Keratinocyte (primary cell): ENCODE data around the gene FADS3. TPM values are rescaled to one million over a fixed set of nuclear protein-coding genes. Genes with fewer than 3 reads are reported as not detected.

Source experiments
- DNase-seq: peaks from one replicate; pipeline ENCODE4 v3.0.0-alpha.2; 2011; ENCODE audit warnings: low read depth, missing footprints, low spot score
- FAIRE-seq: peaks from 2 replicates; lab custom pipeline; 2011; peaks lifted over from hg19 to GRCh38; lab: Jason Lieb, UNC
- H2AFZ ChIP-seq: 2 replicates; pipeline ENCODE4 v1.6.0; 2012; ENCODE audit warnings: low read length, control low read depth, inconsistent platforms; ENCODE audit not compliant: control insufficient read depth
- H3K27ac ChIP-seq: 2 replicates; pipeline ENCODE4 v1.5.1; 2011; ENCODE audit warnings: low read length; ENCODE audit not compliant: control insufficient read depth, insufficient read depth
- H3K27me3 ChIP-seq: 3 replicates; pipeline ENCODE4 v1.6.0; 2011; ENCODE audit warnings: low read length; ENCODE audit not compliant: control insufficient read depth, insufficient read depth; ENCODE audit errors: extremely low read depth
- H3K36me3 ChIP-seq, 2 experiments: 2 replicates in 1 of 2; 3 replicates in 1 of 2; pipeline ENCODE4 v1.5.1; 2011; ENCODE audit warnings: low read length in 2 of 2, mild to moderate bottlenecking in 1 of 2; ENCODE audit not compliant: control insufficient read depth in 2 of 2, insufficient read depth in 2 of 2; ENCODE audit errors: extremely low read depth in 1 of 2
- H3K4me1 ChIP-seq: 3 replicates; pipeline ENCODE4 v1.5.1; 2011; ENCODE audit warnings: low read length; ENCODE audit not compliant: control insufficient read depth, insufficient read depth; ENCODE audit errors: extremely low read depth
- H3K4me2 ChIP-seq: 3 replicates; pipeline ENCODE4 v1.6.0; 2011; ENCODE audit warnings: low read depth, low read length; ENCODE audit not compliant: control insufficient read depth, insufficient read depth; ENCODE audit errors: extremely low read depth
- H3K4me3 ChIP-seq, 3 experiments: fragments of 200-600 bp in 1 of 3; sonication (generic) in 1 of 3; 2 replicates in 2 of 3; 3 replicates in 1 of 3; pipeline ENCODE4 v1.5.1; 2011 to 2016; ENCODE audit warnings: low read length in 3 of 3, mild to moderate bottlenecking in 3 of 3, control low read depth in 2 of 3, inconsistent platforms in 1 of 3, low read depth in 1 of 3, mixed read lengths in 1 of 3, mixed run types in 1 of 3, moderate library complexity in 1 of 3; ENCODE audit not compliant: control insufficient read depth in 2 of 3, insufficient read depth in 2 of 3; ENCODE audit errors: extremely low read depth in 1 of 3
- H3K79me2 ChIP-seq: 2 replicates; pipeline ENCODE4 v1.6.0; 2012; ENCODE audit warnings: low read length; ENCODE audit not compliant: control insufficient read depth, insufficient read depth
- H3K9ac ChIP-seq: 3 replicates; pipeline ENCODE4 v1.6.0; 2011; ENCODE audit warnings: low read length; ENCODE audit not compliant: control insufficient read depth, insufficient read depth; ENCODE audit errors: extremely low read depth
- H3K9me1 ChIP-seq: 3 replicates; pipeline ENCODE4 v1.6.0; 2011; ENCODE audit warnings: low read length; ENCODE audit not compliant: control insufficient read depth, insufficient read depth; ENCODE audit errors: extremely low read depth
- H3K9me3 ChIP-seq: 2 replicates; pipeline ENCODE4 v1.5.1; 2012; ENCODE audit warnings: low read depth, low read length; ENCODE audit not compliant: control insufficient read depth
- H4K20me1 ChIP-seq: 3 replicates; pipeline ENCODE4 v1.6.0; 2011; ENCODE audit warnings: low read length; ENCODE audit not compliant: control insufficient read depth, insufficient read depth; ENCODE audit errors: extremely low read depth
- EZH2 ChIP-seq: IDR thresholded peaks from one replicate; pipeline ENCODE4 v1.6.1; 2012; ENCODE audit warnings: inconsistent platforms, mild to moderate bottlenecking, low read length, moderate library complexity
- dilution Hi-C: fragments of 300-500 bp; cut with MboI; formaldehyde crosslinking; loops from one replicate; pipeline ENCODE4 v1.7.0; 2020; ENCODE audit warnings: low sequenced_read_pairs; ENCODE audit not compliant: extremely low pct_ligation_motif_present
- polyA plus RNA-seq, 5 experiments: library from polyadenylated mRNA; depleted of rRNA in 3 of 5; stranded (reverse) in 3 of 5; stranded (forward) in 1 of 5; unstranded in 1 of 5; fragments of >200 nt; gene quantifications; 1 replicate in 1 of 5; 2 replicates in 3 of 5; 3 replicates in 1 of 5; pipeline versions ENCODE4 v1.2.1 to v1.2.3, GENCODE V29; 2011 to 2012; ENCODE audit warnings: missing spikeins in 2 of 5, low read depth in 1 of 5, low replicate concordance in 1 of 5
- TF ChIP-seq, protein P1 (sequence below), 3 experiments: IDR thresholded peaks in 1 of 3; conservative IDR thresholded peaks in 1 of 3; optimal IDR thresholded peaks in 1 of 3; 2 replicates in 2 of 3; 3 replicates in 1 of 3; pipeline versions ENCODE3 to v1.5.1; 2011; ENCODE audit warnings: low read length in 3 of 3, mild to moderate bottlenecking in 3 of 3, moderate library complexity in 2 of 3, control low read depth in 1 of 3, inconsistent platforms in 1 of 3; ENCODE audit not compliant: insufficient read depth in 2 of 3; ENCODE audit errors: extremely low read depth in 1 of 3

The FADS3 gene
- polyA plus RNA-seq, 1 donor (not counting 4 experiments of a cell fraction or from before 2014, with no cell fraction given): 33.9 TPM

DNA sequence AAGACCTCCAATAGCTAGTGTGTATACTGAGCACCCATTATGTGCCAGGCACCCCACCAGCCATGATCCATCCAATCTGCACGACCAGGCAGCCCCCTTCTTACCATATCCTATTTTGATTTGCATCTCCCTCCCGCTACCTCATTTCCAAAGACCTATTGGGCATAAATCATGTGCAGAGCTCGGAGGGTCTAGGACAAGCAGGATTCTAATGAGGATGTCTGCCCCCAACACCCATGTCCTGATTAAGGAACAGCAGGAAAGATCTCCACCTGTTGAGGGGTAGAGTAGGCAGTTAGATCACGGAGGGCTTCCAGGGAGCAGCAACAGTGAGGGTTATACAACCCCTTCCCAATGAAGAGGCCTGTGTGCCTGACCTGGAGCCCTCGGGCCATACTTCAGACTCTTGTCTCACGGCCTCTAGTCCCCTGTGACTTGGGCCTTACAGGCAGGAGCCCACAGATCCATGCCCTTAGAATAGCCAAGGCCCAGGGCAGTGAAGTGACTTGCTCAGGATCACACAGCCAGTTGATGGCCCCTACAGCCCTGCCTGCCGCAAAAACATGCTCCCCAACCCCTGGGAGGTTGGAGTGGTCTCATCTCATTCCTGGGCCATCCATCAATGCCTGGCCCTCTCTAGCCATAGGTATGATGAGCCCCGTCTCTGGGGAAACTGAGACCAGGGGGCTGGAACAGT lies 22.5 kb upstream of the FADS3 start:
- Histone ChIP-seq H3K79me2 (no peaks in the 10 kb centered on the region), H3K9me1 (no peaks in the 10 kb centered on the region), H2AFZ (no peak overlapping the region), H3K9me3 (no peaks in the 10 kb centered on the region), H3K27ac (no peak overlapping the region), H3K4me1 (no peaks in the 10 kb centered on the region), H3K27me3 (peaks cover 28% of the 10 kb centered on the region), H3K36me3 (no peaks in the 10 kb centered on the region), H4K20me1 (peaks cover 3% of the 10 kb centered on the region), H3K4me2 (no peak overlapping the region), H3K9ac (no peak overlapping the region), H3K4me3 (no peak overlapping the region)
- DNase-seq (no peak), FAIRE-seq (no peak)
- dilution Hi-C loops: loop anchor here (25.0 kb wide), 1 partner anchor 173 kb away; no protein-coding TSS in a partner anchor
- no peak for TF ChIP-seq EZH2
- TF ChIP-seq, protein P1, sequence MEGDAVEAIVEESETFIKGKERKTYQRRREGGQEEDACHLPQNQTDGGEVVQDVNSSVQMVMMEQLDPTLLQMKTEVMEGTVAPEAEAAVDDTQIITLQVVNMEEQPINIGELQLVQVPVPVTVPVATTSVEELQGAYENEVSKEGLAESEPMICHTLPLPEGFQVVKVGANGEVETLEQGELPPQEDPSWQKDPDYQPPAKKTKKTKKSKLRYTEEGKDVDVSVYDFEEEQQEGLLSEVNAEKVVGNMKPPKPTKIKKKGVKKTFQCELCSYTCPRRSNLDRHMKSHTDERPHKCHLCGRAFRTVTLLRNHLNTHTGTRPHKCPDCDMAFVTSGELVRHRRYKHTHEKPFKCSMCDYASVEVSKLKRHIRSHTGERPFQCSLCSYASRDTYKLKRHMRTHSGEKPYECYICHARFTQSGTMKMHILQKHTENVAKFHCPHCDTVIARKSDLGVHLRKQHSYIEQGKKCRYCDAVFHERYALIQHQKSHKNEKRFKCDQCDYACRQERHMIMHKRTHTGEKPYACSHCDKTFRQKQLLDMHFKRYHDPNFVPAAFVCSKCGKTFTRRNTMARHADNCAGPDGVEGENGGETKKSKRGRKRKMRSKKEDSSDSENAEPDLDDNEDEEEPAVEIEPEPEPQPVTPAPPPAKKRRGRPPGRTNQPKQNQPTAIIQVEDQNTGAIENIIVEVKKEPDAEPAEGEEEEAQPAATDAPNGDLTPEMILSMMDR (optimal IDR thresholded peaks at IDR 0.05 in 1 of 3, IDR thresholded peaks at IDR 0.05 in 1 of 3, conservative IDR thresholded peaks at IDR 0.05 in 1 of 3; ENCODE audit: extremely low read depth in 1 of 3, insufficient read depth in 2 of 3, low read length in 3 of 3): no peak

DNA sequence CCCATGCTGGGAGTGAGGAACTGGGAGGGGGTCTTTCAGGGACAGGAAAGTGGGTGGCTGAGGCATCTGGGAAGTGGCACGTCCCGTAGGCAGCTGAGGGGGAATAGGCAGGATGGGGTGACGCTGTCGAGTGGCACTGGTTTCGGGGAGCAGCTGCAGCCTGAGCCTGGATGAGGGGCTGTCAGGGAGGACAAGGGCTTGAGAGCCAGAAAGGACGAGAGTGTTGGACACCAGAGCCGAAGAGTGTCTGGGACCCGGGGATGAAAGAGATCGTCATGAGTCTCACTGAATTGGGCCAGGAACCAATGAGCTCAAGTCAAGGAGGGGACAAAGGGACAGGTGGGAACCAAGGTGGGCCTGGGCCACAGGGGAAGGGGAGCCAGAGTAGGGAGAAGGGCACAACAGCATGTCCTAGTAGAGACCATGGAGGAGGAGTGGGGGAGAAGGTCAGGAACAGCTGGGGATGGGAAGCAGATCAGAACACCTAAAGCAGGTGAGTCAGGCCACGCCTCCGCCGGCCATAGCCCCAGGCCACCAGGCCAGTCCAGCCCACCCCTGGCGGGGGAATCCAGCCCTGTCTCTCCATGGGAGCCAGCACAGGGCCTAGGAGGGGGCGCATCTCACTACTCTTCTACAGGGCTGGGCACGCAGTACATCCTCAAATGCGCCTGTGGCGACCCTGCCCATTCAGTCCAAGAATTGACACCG lies 21.8 kb upstream of the FADS3 start:
- no peak overlapping the region for H3K9ac ChIP-seq
- dilution Hi-C loops: loop anchor here (25.0 kb wide), 1 partner anchor 174 kb away; no protein-coding TSS in a partner anchor
- peaks cover 3% of the 10 kb centered on the region for H4K20me1 ChIP-seq
- H3K27me3 ChIP-seq: peaks cover 21% of the 10 kb centered on the region
- H3K4me1 ChIP-seq: no peaks in the 10 kb centered on the region
- no peaks in the 10 kb centered on the region for H3K79me2 ChIP-seq
- no peaks in the 10 kb centered on the region for H3K9me1 ChIP-seq
- no peaks in the 10 kb centered on the region for H3K9me3 ChIP-seq
- FAIRE-seq (no peak), DNase-seq (no peak)
- no peaks in the 10 kb centered on the region for H3K36me3 ChIP-seq
- no peak overlapping the region for H2AFZ ChIP-seq
- no peak overlapping the region for H3K27ac ChIP-seq
- no peak overlapping the region for H3K4me3 ChIP-seq
- TF ChIP-seq EZH2: no peak
- TF ChIP-seq, protein P1 (optimal IDR thresholded peaks at IDR 0.05 in 1 of 3, IDR thresholded peaks at IDR 0.05 in 1 of 3, conservative IDR thresholded peaks at IDR 0.05 in 1 of 3; ENCODE audit: extremely low read depth in 1 of 3, insufficient read depth in 2 of 3, low read length in 3 of 3): no peak
- H3K4me2 ChIP-seq: no peak overlapping the region
